HUES48 (cell line): Measurements from ENCODE around the gene KCNJ6.
"Not testable (repeated sequence)": the region's sequence is repeated elsewhere in the genome, so short reads cannot be mapped to it uniquely, and the experiment has no call there.

Experiments used
- H3K27ac ChIP-seq: one replicate; pipeline ENCODE4 v1.7.0; 2013; ENCODE audit warnings: low read depth, low read length, inconsistent platforms
- H3K27me3 ChIP-seq: 2 replicates; pipeline ENCODE4 v1.6.1; 2013; ENCODE audit warnings: mild to moderate bottlenecking, low read length; ENCODE audit not compliant: control insufficient read depth, insufficient read depth
- H3K36me3 ChIP-seq: 2 replicates; pipeline ENCODE4 v1.6.1; 2013; ENCODE audit warnings: low read length; ENCODE audit not compliant: control insufficient read depth, insufficient read depth
- H3K4me1 ChIP-seq: 2 replicates; pipeline ENCODE4 v1.6.1; 2013; ENCODE audit warnings: mild to moderate bottlenecking, low read length; ENCODE audit not compliant: control insufficient read depth, insufficient read depth
- H3K4me3 ChIP-seq: 2 replicates; pipeline ENCODE4 v1.5.1; 2013; ENCODE audit warnings: mild to moderate bottlenecking, low read depth, low read length
- H3K9ac ChIP-seq: 2 replicates; pipeline ENCODE4 v1.6.1; 2013; ENCODE audit warnings: mild to moderate bottlenecking, low read depth, low read length, moderate library complexity
- H3K9me3 ChIP-seq: 2 replicates; pipeline ENCODE4 v1.6.1; 2013; ENCODE audit warnings: low read length; ENCODE audit not compliant: control insufficient read depth, insufficient read depth

KCNJ6 gene

GRCh38 chr21:37647781-37648180, 268.5 kb downstream of the KCNJ6 start:
- no peaks in the 10 kb centered on the region for H3K4me1 ChIP-seq
- H3K27me3 ChIP-seq: no peaks in the 10 kb centered on the region
- no peak overlapping the region for H3K27ac ChIP-seq

GRCh38 chr21:37646761-37647160, 269.5 kb downstream of the KCNJ6 start:
- not testable (repeated sequence) for H3K27me3 ChIP-seq, H3K4me1 ChIP-seq

More at GRCh38 chr21:37647781-37648180, 268.5 kb downstream of the KCNJ6 start:
- Histone ChIP-seq H3K9ac (no peak overlapping the region), H3K36me3 (no peaks in the 10 kb centered on the region), H3K4me3 (no peak overlapping the region), H3K9me3 (no peaks in the 10 kb centered on the region)

GRCh38 chr21:37645848-37646247, 270.4 kb downstream of the KCNJ6 start:
- no peaks in the 10 kb centered on the region for H3K36me3 ChIP-seq
- no peak overlapping the region for H3K4me3 ChIP-seq
- H3K4me1 ChIP-seq: no peaks in the 10 kb centered on the region
- no peaks in the 10 kb centered on the region for H3K9me3 ChIP-seq
- no peak overlapping the region for H3K27ac ChIP-seq
- no peaks in the 10 kb centered on the region for H3K27me3 ChIP-seq
- H3K9ac ChIP-seq: no peak overlapping the region

More at GRCh38 chr21:37646761-37647160, 269.5 kb downstream of the KCNJ6 start:
- H3K27ac ChIP-seq, H3K36me3 ChIP-seq, H3K4me3 ChIP-seq, H3K9me3 ChIP-seq, H3K9ac ChIP-seq: not testable (repeated sequence)

DNA sequence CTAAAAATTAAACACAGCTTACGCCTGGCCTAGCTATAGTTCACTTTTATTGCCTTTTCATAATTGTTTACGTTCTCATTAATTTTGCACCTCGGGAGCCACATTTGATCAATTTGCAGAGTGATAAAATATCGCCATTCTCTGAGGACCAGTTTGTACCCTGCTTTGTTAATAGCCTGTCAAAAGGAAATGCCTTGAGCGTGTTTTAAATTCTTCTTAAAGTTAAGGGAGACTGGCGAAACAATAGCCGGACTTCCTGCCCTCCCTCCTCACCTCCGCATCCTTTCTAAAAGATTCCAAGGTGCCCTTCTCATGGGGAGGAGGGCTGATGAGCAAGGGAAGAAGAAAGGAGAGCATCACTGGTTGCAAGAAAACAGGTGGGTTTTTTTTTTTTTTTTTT, 271.6 kb downstream of the KCNJ6 start:
- Histone ChIP-seq H3K4me3 (no peak overlapping the region), H3K4me1 (no peaks in the 10 kb centered on the region), H3K36me3 (no peaks in the 10 kb centered on the region), H3K27ac (no peak overlapping the region), H3K9me3 (no peaks in the 10 kb centered on the region), H3K27me3 (no peaks in the 10 kb centered on the region), H3K9ac (no peak overlapping the region)

- not testable (repeated sequence) for H3K27ac ChIP-seq, H3K9me3 ChIP-seq, H3K27me3 ChIP-seq, H3K9ac ChIP-seq, H3K4me1 ChIP-seq, H3K36me3 ChIP-seq, H3K4me3 ChIP-seq
These were observed 272.4 kb downstream of the KCNJ6 start for GRCh38 chr21:37643862-37644261.

- no peaks in the 10 kb centered on the region for H3K9me3 ChIP-seq
- no peak overlapping the region for H3K27ac ChIP-seq
- no peaks in the 10 kb centered on the region for H3K36me3 ChIP-seq
- H3K9ac ChIP-seq: no peak overlapping the region
- no peaks in the 10 kb centered on the region for H3K4me1 ChIP-seq
- H3K27me3 ChIP-seq: no peaks in the 10 kb centered on the region
- no peak overlapping the region for H3K4me3 ChIP-seq
These were observed 273.8 kb downstream of the KCNJ6 start for GRCh38 chr21:37642493-37642892.

DNA sequence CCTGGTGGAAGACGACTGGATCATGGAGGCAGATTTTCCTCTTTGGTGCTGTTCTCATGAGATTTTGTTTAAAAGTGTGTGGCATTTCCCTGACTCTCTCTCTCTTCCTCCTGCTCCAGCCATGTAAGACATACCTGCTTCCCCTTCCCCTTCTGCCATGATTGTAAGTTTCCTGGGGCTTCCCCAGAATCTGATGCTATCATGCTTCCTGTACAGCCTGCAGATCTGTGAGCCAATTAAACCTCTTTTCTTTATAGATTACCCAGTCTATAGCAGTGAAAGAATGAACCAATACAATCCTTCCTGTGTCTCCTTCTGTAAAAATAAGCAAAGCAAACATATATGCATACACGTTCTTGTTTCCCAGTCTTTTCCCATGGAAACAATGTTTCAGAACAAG, 276.5 kb downstream of the KCNJ6 start:
- H3K4me1 ChIP-seq: no peaks in the 10 kb centered on the region

GRCh38 chr21:37636152-37636860, 280.0 kb downstream of the KCNJ6 start:
- Histone ChIP-seq H3K36me3 (no peaks in the 10 kb centered on the region), H3K27ac (no peak overlapping the region), H3K9me3 (no peaks in the 10 kb centered on the region), H3K27me3 (no peaks in the 10 kb centered on the region), H3K9ac (no peak overlapping the region), H3K4me1 (peaks cover 12% of the 10 kb centered on the region), H3K4me3 (no peak overlapping the region)

More for the DNA sequence above, 276.5 kb downstream of the KCNJ6 start:
- Histone ChIP-seq H3K27me3 (no peaks in the 10 kb centered on the region), H3K9me3 (no peaks in the 10 kb centered on the region), H3K9ac (no peak overlapping the region), H3K36me3 (no peaks in the 10 kb centered on the region), H3K4me3 (no peak overlapping the region), H3K27ac (no peak overlapping the region)

GRCh38 chr21:37631319-37632117, 284.7 kb downstream of the KCNJ6 start:
- H3K4me3 ChIP-seq: peak overlapping the region; percentile 20
- no peaks in the 10 kb centered on the region for H3K27me3 ChIP-seq
- peak overlapping the region; percentile 43; the same call in 1 of the 2 replicates for H3K9ac ChIP-seq
- peaks cover 31% of the 10 kb centered on the region for H3K4me1 ChIP-seq
- H3K27ac ChIP-seq: peak overlapping the region; percentile 86
- no peaks in the 10 kb centered on the region for H3K36me3 ChIP-seq
- H3K9me3 ChIP-seq: no peaks in the 10 kb centered on the region

DNA sequence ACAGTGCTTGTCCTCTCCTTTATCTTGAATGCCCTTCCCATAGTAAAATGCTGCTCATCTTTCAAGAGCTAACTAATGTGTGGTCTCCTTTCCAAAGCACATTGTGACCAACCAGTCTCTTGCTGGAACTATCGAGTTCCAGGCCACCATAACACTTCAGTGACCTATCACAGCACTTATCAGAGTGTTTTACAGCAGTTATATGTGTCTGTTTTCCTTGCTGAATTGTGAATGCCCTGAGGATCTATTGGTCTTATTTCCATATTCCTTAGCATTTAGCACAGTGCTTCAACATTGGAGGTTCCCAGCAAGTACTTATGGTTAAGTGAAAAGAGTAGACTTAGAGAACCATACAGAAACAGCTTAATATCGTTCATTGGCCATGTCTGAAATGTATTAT, 285.4 kb downstream of the KCNJ6 start:
- no peaks in the 10 kb centered on the region for H3K9me3 ChIP-seq
- no peak overlapping the region for H3K27ac ChIP-seq
- no peak overlapping the region for H3K4me3 ChIP-seq
- H3K27me3 ChIP-seq: no peaks in the 10 kb centered on the region
- H3K4me1 ChIP-seq: peaks cover 31% of the 10 kb centered on the region
- H3K36me3 ChIP-seq: no peaks in the 10 kb centered on the region
- no peak overlapping the region for H3K9ac ChIP-seq

- peaks cover 31% of the 10 kb centered on the region for H3K4me1 ChIP-seq
- no peak overlapping the region for H3K9ac ChIP-seq
- H3K27ac ChIP-seq: no peak overlapping the region
- H3K36me3 ChIP-seq: no peaks in the 10 kb centered on the region
- H3K9me3 ChIP-seq: no peaks in the 10 kb centered on the region
- no peaks in the 10 kb centered on the region for H3K27me3 ChIP-seq
- H3K4me3 ChIP-seq: no peak overlapping the region
These were observed 287.9 kb downstream of the KCNJ6 start for GRCh38 chr21:37628362-37628761.
